Retinal pigment epithelial cell (primary cell): ENCODE results near the gene XRN2.
"Not testable (repeated sequence)": the region's sequence is repeated elsewhere in the genome, so short reads cannot be mapped to it uniquely, and the experiment has no call there.

Experiments
- DNase-seq: peaks from one replicate; pipeline ENCODE4 v3.0.0-alpha.2; 2010; ENCODE audit warnings: low read depth
- H3K4me3 ChIP-seq: 2 replicates; pipeline ENCODE4 v1.5.1; 2011; ENCODE audit warnings: mild to moderate bottlenecking, low read length, control low read depth, moderate library complexity
- TF ChIP-seq, protein P1 (sequence below): conservative IDR thresholded peaks from 2 replicates; pipeline ENCODE4 v1.5.1; 2011; ENCODE audit warnings: low read depth, low read length, control low read depth, inconsistent platforms

The XRN2 gene

DNA sequence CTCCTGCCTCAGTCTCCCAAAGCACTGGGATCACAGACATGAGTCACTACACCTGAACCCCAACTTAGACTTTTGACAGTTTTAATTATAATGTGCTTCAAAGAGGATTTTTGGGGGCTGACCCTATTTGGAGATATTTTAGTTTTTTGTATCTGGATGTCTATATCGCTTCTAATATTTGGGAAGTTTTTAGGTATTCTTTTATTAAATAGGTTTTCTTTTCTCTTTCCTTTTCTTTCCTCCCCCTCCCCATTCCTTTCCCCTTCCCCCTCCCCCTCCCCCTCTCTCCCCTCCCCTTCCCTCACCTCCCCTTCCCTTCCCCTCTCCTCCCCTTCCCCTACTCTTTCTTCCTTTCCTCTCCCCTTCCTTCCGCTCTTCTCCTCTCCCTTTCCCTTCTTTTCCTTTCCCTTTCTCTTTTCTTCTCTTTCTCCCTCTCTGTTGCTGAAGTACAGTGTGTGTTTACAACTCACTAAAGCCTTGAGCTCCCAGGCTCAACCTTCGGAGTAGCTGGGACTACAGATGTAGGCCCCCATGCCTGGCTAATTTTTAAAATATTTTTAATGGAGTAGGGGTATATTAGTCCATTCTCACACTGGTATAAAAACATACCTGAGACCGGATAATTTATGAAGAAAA is 118.6 kb downstream of the XRN2 start:
- TF ChIP-seq, protein P1, sequence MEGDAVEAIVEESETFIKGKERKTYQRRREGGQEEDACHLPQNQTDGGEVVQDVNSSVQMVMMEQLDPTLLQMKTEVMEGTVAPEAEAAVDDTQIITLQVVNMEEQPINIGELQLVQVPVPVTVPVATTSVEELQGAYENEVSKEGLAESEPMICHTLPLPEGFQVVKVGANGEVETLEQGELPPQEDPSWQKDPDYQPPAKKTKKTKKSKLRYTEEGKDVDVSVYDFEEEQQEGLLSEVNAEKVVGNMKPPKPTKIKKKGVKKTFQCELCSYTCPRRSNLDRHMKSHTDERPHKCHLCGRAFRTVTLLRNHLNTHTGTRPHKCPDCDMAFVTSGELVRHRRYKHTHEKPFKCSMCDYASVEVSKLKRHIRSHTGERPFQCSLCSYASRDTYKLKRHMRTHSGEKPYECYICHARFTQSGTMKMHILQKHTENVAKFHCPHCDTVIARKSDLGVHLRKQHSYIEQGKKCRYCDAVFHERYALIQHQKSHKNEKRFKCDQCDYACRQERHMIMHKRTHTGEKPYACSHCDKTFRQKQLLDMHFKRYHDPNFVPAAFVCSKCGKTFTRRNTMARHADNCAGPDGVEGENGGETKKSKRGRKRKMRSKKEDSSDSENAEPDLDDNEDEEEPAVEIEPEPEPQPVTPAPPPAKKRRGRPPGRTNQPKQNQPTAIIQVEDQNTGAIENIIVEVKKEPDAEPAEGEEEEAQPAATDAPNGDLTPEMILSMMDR, result no peak
- no peak for DNase-seq
- H3K4me3 ChIP-seq, result no peak overlapping the region

GRCh38 chr20:21423712-21424111 is 120.6 kb downstream of the XRN2 start:
- H3K4me3 ChIP-seq, DNase-seq: not testable (repeated sequence)

- TF ChIP-seq, protein P1, result no peak
- no peak for DNase-seq
- no peak overlapping the region for H3K4me3 ChIP-seq
Measured at GRCh38 chr20:21424846-21425245, 121.7 kb downstream of the XRN2 start.

GRCh38 chr20:21430020-21430419 is 126.9 kb downstream of the XRN2 start:
- DNase-seq, result no peak
- H3K4me3 ChIP-seq, result no peak overlapping the region
- TF ChIP-seq, protein P1, result no peak

DNA sequence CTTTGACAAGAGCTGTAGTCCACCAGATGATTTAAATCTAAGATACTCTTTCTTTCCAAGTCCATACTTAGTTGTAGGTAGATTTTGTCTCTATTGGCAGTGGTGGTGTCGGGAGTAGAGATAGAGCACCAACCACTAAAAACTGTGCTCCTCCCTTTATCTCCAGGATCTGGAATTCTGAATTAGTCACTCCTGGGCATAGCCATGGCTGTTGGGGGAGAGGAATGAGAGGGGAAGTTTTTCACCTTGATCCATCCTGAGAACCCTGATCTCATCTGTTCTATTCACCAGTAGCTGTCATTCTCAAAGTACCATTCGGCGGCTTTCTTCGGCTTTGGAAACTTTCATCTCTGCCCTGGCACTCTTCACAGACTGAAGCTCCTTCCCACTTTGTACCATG is 129.8 kb downstream of the XRN2 start:
- no peak overlapping the region for H3K4me3 ChIP-seq
- no peak for DNase-seq
- TF ChIP-seq, protein P1, result no peak

DNA sequence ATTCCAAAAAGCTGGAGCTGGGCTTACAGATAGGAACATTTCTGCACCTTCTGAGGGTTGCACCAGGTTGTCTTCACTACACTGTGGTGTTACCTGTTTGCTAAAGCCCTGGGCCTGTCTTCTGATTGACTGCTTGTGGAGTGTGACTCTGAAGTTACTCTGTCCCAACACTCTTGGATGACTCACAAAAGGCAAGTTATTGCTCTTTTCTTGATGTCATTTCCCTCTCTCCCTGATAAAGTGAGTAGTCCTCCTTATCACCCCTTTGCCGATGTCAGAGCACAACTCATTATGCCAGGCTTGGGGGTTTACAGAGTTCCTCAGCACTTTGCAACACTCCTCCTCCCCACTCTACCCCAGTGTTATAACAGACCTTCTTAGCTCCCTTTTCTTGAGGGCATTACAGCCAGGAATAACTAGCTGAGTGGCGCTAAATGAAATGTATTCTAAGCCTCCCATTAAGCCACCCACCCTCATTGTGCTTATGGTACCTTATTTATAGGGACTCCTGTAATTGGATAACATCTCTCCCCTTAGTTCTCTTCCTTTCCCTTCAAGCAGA is 130.3 kb downstream of the XRN2 start:
- TF ChIP-seq, protein P1, result no peak
- no peak overlapping the region for H3K4me3 ChIP-seq
- DNase-seq, result no peak

DNA sequence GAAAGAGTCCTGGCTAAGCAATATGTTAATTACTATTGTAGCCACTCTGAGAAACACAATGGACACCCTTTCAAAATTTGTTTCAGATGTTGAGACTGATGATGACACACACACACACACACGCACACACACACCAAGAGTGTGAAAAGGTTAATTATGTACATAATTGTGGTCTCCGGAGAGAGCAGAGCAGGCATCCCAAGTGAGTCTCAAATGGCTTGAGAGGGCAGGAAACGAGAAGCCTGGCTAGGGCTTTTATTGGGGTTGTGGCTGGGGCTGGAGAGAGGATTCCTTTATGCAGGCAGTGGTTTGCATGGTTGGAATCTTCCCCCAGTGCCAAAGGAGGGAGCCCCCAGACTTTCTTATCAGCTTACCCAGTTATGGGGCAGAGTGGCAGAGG is 132.4 kb downstream of the XRN2 start:
- no peak overlapping the region for H3K4me3 ChIP-seq
- TF ChIP-seq, protein P1, result no peak
- DNase-seq, result no peak
